ENCODE measurements around the gene TDRD1. TPM values are rescaled to one million over a fixed set of nuclear protein-coding genes. Genes with fewer than 3 reads are reported as not detected.

Gene TDRD1
- total RNA-seq, 1 donor from 2014 or later: 1.9 TPM

DNA sequence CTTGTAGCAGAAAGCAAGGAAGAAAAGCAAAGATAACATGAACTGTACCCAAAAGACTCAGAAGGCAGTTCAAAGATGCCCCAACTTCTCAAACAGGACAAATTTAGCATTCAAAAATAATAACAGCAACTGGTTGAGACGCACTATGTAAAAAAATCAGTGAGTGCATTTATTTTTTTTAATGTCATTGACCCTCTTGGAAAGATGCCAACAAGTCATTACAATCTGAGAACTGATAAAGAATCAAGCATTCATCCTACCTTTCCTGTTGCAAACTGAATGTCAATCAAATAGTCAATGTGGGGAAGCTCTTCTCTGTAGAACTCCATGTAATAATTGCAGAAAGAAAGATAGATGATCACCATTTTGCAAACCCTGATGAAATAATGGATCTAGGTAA is 3.5 kb upstream of the TDRD1 start:
- H3K36me3 ChIP-seq: no peaks in the 10 kb centered on the region
- intact Hi-C loops (cut with micrococcal nuclease): no loop called here
- DNase-seq: no peak
- TF ChIP-seq, protein P1, sequence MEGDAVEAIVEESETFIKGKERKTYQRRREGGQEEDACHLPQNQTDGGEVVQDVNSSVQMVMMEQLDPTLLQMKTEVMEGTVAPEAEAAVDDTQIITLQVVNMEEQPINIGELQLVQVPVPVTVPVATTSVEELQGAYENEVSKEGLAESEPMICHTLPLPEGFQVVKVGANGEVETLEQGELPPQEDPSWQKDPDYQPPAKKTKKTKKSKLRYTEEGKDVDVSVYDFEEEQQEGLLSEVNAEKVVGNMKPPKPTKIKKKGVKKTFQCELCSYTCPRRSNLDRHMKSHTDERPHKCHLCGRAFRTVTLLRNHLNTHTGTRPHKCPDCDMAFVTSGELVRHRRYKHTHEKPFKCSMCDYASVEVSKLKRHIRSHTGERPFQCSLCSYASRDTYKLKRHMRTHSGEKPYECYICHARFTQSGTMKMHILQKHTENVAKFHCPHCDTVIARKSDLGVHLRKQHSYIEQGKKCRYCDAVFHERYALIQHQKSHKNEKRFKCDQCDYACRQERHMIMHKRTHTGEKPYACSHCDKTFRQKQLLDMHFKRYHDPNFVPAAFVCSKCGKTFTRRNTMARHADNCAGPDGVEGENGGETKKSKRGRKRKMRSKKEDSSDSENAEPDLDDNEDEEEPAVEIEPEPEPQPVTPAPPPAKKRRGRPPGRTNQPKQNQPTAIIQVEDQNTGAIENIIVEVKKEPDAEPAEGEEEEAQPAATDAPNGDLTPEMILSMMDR (IDR thresholded peaks at IDR 0.05; ENCODE audit: borderline replicate concordance): no peak
- no peak overlapping the region for H3K4me3 ChIP-seq
- no peaks in the 10 kb centered on the region for H3K9me3 ChIP-seq (replicated peaks)
- peaks cover 42% of the 10 kb centered on the region for H3K4me1 ChIP-seq
- H3K27ac ChIP-seq (replicated peaks): no peak overlapping the region
- no peaks in the 10 kb centered on the region for H3K27me3 ChIP-seq (ENCODE audit: low read depth)

DNA sequence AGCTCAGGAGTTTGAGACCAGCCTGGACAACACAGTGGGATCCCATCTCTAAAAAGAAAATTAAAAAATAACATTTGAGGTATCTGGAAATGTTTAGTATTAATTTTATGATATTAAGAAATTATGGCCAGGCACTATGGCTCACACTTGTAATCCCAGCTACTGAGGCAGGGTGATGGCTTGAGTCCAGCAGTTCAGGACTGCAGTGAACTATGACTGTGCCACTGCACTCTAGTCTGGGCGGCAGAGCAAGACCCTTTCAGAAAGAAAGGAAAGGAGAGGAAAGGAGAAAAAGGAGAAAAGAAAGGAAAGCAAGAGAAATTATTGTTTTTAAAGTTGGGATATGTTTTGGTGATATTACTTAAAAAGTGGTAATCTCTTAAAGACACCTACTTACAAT is 2.6 kb upstream of the TDRD1 start:
- Histone ChIP-seq H3K27me3 (ENCODE audit: low read depth) (no peaks in the 10 kb centered on the region), H3K27ac (replicated peaks) (no peak overlapping the region), H3K36me3 (no peaks in the 10 kb centered on the region), H3K4me3 (no peak overlapping the region), H3K4me1 (peaks cover 38% of the 10 kb centered on the region), H3K9me3 (replicated peaks) (no peaks in the 10 kb centered on the region)
- DNase-seq: no peak
- TF ChIP-seq, protein P1 (IDR thresholded peaks at IDR 0.05; ENCODE audit: borderline replicate concordance): no peak
- intact Hi-C loops (cut with micrococcal nuclease): no loop called here

DNA sequence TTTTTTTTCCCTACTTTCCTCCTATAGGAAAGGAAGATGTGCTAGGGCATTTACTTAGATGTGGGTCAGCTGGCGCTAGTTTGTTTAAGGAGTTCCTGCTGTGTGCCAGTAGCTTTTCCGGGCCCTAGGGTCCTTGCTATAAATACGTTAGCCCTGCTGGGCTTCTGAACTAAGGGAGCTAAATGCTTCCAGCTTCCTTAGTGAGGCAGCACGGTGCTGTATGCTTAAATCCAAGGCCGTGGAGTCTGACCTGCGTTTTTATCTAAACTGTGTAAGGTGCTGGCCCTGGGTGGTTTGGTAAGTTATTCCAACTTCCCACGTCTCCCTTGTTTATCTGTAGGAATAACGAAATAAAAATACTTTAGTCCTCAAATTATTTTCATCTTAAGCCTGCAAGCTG is 594 bp downstream of the TDRD1 start:
- intact Hi-C loops (cut with micrococcal nuclease): no loop called here
- H3K4me3 ChIP-seq: no peak overlapping the region

DNA sequence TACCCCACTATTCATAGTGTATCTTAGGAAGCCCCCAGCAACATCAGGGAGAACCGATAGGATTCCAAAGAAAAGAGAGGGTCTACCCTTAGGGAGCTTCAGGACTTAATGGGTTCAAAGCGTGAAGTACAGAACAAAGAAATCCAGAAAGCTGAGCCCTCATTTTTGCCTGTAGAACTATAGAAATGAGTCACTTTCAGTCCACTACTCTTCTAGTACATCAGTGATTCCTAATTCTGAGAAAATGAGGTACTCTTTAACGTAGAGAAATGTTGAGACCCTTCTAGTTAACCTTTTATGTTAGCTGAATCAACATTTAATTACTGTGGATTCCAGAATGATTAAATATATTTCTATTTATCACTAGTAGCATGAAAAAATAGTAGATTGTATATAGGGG is 1.8 kb downstream of the TDRD1 start:
- TF ChIP-seq, protein P1 (IDR thresholded peaks at IDR 0.05; ENCODE audit: borderline replicate concordance): no peak
- intact Hi-C loops (cut with micrococcal nuclease): no loop called here
- peaks cover 11% of the 10 kb centered on the region for H3K4me1 ChIP-seq
- no peaks in the 10 kb centered on the region for H3K36me3 ChIP-seq
- H3K27me3 ChIP-seq (ENCODE audit: low read depth): no peaks in the 10 kb centered on the region
- DNase-seq: no peak
- H3K9me3 ChIP-seq (replicated peaks): no peaks in the 10 kb centered on the region
- no peak overlapping the region for H3K27ac ChIP-seq (replicated peaks)
- H3K4me3 ChIP-seq: no peak overlapping the region

More for the DNA sequence above, 594 bp downstream of the TDRD1 start:
- no peaks in the 10 kb centered on the region for H3K36me3 ChIP-seq
- no peaks in the 10 kb centered on the region for H3K27me3 ChIP-seq (ENCODE audit: low read depth)
- H3K9me3 ChIP-seq (replicated peaks): no peaks in the 10 kb centered on the region
- TF ChIP-seq, protein P1 (IDR thresholded peaks at IDR 0.05; ENCODE audit: borderline replicate concordance): no peak
- H3K4me1 ChIP-seq: peaks cover 20% of the 10 kb centered on the region
- DNase-seq: no peak
- no peak overlapping the region for H3K27ac ChIP-seq (replicated peaks)

DNA sequence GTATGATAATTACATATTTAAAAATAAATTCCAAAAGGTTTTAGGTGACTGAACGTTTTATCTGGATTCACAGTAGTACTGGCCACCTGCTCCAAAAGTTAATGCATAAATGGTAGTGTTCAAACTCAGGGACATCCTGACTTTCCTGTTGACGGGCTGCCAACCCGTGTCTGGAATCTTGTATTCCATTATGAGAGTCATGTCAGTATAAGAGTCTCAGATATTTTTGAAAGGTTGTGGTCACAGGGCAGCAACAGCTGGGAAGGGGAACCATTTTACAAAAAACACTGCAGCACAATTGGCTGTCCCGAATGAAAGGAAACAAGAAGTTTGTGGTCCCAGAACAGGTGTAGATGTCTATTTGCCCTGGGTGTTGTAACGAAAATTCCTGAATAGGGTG is 2.8 kb downstream of the TDRD1 start:
- intact Hi-C loops (cut with micrococcal nuclease): no loop called here
- Histone ChIP-seq H3K27ac (replicated peaks) (peak overlapping the region; percentile 66), H3K27me3 (ENCODE audit: low read depth) (no peaks in the 10 kb centered on the region), H3K9me3 (replicated peaks) (no peaks in the 10 kb centered on the region), H3K4me3 (peak overlapping the region; percentile 43), H3K4me1 (peaks cover 11% of the 10 kb centered on the region), H3K36me3 (no peaks in the 10 kb centered on the region)
- TF ChIP-seq, protein P1 (IDR thresholded peaks at IDR 0.05; ENCODE audit: borderline replicate concordance): no peak
- DNase-seq: peak; percentile 75

DNA sequence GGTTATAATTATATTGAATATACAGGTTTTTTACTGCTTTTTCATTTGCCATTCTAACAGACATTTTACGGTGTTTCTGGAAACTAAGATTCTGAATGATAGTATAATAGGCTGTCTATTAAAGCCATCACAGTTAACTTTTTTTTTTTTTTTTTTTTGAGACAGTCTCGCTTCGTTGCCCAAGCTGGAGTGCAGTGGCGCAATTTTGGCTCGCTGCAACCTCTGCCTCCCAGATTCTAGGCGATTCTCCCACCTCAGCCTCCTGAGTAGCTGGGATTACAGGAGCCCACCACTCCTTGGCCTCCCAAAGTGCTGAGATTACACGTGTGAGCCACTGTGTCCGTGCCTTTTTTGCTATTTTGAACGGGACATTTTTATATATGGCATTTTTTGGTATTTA is 4.4 kb downstream of the TDRD1 start:
- no peaks in the 10 kb centered on the region for H3K9me3 ChIP-seq (replicated peaks)
- intact Hi-C loops (cut with micrococcal nuclease): no loop called here

More for the DNA sequence above, 4.4 kb downstream of the TDRD1 start:
- no peak overlapping the region for H3K27ac ChIP-seq (replicated peaks)
- no peak for DNase-seq
- TF ChIP-seq, protein P1 (IDR thresholded peaks at IDR 0.05; ENCODE audit: borderline replicate concordance): no peak
- no peak overlapping the region for H3K4me3 ChIP-seq
- H3K4me1 ChIP-seq: peaks cover 11% of the 10 kb centered on the region
- no peaks in the 10 kb centered on the region for H3K36me3 ChIP-seq
- H3K27me3 ChIP-seq (ENCODE audit: low read depth): no peaks in the 10 kb centered on the region
